GM23338 (cell line): ENCODE results near the gene GTF3C2.
A peak's percentile ranks its signal among the peaks of the same experiment; 100 is the strongest.

Source experiments
- CREB1 ChIP-seq: fragments of 250-450 bp; sonication (Bioruptor Pico); IDR thresholded peaks from 2 replicates; pipeline ENCODE4 v1.5.0; 2020; ENCODE audit warnings: low read depth, mild to moderate bottlenecking, moderate library complexity
- ETS1 ChIP-seq: IDR thresholded peaks from 2 replicates; pipeline ENCODE4 v1.6.1; 2016; ENCODE audit warnings: antibody characterized with exemption
- EZH2 ChIP-seq: fragments of 200-600 bp; sonication (generic); IDR thresholded peaks from one replicate; pipeline ENCODE4 v1.8.0; 2017; ENCODE audit warnings: antibody characterized with exemption, mild to moderate bottlenecking, low read depth; ENCODE audit not compliant: unreplicated experiment
- EZH2phosphoT487 ChIP-seq: fragments of 200-600 bp; sonication (generic); IDR thresholded peaks from one replicate; pipeline ENCODE4 v1.8.1; 2018; ENCODE audit warnings: antibody characterized with exemption; ENCODE audit not compliant: unreplicated experiment
- JUNB ChIP-seq: IDR thresholded peaks from one replicate; pipeline ENCODE4 v1.6.1; 2016; ENCODE audit warnings: antibody characterized with exemption; ENCODE audit not compliant: unreplicated experiment
- NANOG ChIP-seq: IDR thresholded peaks from 2 replicates; pipeline ENCODE4 v1.6.1; 2016; ENCODE audit warnings: antibody characterized with exemption, borderline replicate concordance
- POLR2AphosphoS5 ChIP-seq: IDR thresholded peaks from 2 replicates; pipeline ENCODE4 v1.6.1; 2016; ENCODE audit warnings: antibody characterized with exemption, low read depth
- STAT1 ChIP-seq: IDR thresholded peaks from one replicate; pipeline ENCODE4 v1.6.1; 2016; ENCODE audit warnings: antibody characterized with exemption; ENCODE audit not compliant: unreplicated experiment
- ZNF114 ChIP-seq: fragments of 250-450 bp; sonication (Bioruptor Pico); IDR thresholded peaks from 2 replicates; pipeline ENCODE4 v1.5.0; 2020; ENCODE audit warnings: mild to moderate bottlenecking, moderate library complexity
- ZNF331 ChIP-seq: fragments of 250-450 bp; sonication (Bioruptor Pico); IDR thresholded peaks from 2 replicates; pipeline ENCODE4 v1.5.0; 2020; ENCODE audit warnings: low read depth, mild to moderate bottlenecking, moderate library complexity
- TF ChIP-seq, protein P1 (sequence below), 2 experiments: fragments of 200-600 bp in 1 of 2; sonication (generic) in 1 of 2; conservative IDR thresholded peaks; 2 replicates each; pipeline versions ENCODE4 v1.5.1 to v1.6.1; 2016 to 2017; ENCODE audit warnings: antibody characterized with exemption in 2 of 2, low read depth in 2 of 2, mild to moderate bottlenecking in 2 of 2, moderate library complexity in 1 of 2
- TF ChIP-seq, protein P2 (sequence below): IDR thresholded peaks from one replicate; pipeline ENCODE4 v1.6.1; 2018; ENCODE audit warnings: antibody characterized with exemption; ENCODE audit not compliant: unreplicated experiment

DNA sequence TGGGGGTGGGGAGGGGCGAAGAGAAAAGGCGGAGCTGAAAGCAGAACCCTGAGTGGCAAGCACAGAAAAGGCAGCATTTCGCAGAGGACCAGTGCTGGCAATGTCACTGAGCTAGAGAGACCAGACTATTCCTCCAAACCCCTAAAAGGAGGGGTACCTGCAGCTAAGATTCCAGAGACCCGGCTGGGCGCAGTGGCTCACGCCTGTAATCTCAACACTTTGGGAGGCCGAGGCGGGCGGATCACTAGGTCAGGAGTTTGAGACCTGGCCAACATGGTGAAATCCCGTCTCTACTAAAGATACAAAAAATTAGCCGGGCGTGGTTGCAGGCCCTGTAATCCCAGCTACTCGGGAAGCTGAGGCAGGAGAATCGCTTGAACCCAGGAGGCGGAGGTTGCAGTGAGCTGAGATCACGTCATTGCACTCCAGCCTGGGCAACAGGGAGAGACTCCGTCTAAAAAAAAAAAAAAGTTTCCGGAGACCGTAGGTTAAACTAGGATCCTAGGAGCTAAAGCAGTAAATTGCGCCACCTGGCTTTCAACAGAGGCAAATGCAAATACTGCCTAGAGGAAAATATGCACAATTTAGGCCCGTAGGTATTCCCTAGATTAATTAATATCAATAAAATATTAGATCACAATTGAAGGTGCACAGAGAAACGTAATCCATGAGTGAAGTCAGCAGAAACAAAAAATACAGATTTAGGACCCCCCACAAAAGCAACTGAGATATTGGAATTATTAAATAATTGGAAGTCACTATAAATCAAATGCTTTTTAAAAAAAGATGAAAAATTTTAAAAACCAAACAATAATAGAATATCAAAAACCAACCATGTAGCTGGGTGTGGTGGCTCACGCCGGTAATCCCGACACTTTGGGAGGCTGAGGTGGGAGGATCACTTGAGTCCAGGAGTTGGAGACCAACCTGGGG lies 53.2 kb downstream of the GTF3C2 start:
- TF ChIP-seq, protein P1, sequence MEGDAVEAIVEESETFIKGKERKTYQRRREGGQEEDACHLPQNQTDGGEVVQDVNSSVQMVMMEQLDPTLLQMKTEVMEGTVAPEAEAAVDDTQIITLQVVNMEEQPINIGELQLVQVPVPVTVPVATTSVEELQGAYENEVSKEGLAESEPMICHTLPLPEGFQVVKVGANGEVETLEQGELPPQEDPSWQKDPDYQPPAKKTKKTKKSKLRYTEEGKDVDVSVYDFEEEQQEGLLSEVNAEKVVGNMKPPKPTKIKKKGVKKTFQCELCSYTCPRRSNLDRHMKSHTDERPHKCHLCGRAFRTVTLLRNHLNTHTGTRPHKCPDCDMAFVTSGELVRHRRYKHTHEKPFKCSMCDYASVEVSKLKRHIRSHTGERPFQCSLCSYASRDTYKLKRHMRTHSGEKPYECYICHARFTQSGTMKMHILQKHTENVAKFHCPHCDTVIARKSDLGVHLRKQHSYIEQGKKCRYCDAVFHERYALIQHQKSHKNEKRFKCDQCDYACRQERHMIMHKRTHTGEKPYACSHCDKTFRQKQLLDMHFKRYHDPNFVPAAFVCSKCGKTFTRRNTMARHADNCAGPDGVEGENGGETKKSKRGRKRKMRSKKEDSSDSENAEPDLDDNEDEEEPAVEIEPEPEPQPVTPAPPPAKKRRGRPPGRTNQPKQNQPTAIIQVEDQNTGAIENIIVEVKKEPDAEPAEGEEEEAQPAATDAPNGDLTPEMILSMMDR (conservative IDR thresholded peaks at IDR 0.05; ENCODE audit: low read depth in 2 of 2) = peak; percentile 82 to 94
- TF ChIP-seq POLR2AphosphoS5 = no peak
- TF ChIP-seq EZH2 = no peak
- TF ChIP-seq, protein P2, sequence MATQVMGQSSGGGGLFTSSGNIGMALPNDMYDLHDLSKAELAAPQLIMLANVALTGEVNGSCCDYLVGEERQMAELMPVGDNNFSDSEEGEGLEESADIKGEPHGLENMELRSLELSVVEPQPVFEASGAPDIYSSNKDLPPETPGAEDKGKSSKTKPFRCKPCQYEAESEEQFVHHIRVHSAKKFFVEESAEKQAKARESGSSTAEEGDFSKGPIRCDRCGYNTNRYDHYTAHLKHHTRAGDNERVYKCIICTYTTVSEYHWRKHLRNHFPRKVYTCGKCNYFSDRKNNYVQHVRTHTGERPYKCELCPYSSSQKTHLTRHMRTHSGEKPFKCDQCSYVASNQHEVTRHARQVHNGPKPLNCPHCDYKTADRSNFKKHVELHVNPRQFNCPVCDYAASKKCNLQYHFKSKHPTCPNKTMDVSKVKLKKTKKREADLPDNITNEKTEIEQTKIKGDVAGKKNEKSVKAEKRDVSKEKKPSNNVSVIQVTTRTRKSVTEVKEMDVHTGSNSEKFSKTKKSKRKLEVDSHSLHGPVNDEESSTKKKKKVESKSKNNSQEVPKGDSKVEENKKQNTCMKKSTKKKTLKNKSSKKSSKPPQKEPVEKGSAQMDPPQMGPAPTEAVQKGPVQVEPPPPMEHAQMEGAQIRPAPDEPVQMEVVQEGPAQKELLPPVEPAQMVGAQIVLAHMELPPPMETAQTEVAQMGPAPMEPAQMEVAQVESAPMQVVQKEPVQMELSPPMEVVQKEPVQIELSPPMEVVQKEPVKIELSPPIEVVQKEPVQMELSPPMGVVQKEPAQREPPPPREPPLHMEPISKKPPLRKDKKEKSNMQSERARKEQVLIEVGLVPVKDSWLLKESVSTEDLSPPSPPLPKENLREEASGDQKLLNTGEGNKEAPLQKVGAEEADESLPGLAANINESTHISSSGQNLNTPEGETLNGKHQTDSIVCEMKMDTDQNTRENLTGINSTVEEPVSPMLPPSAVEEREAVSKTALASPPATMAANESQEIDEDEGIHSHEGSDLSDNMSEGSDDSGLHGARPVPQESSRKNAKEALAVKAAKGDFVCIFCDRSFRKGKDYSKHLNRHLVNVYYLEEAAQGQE = no peak
- TF ChIP-seq ETS1 = no peak
- TF ChIP-seq EZH2phosphoT487 = no peak
- TF ChIP-seq CREB1 = no peak; the same call in 1 of the 2 replicates
- no peak for TF ChIP-seq NANOG
- TF ChIP-seq ZNF114 (CRISPR knock-in tag) = no peak
- TF ChIP-seq JUNB = no peak
- no peak for TF ChIP-seq ZNF331 (CRISPR knock-in tag)
- no peak for TF ChIP-seq STAT1
